ENCODE measurements around the gene RALGPS1.

DNA sequence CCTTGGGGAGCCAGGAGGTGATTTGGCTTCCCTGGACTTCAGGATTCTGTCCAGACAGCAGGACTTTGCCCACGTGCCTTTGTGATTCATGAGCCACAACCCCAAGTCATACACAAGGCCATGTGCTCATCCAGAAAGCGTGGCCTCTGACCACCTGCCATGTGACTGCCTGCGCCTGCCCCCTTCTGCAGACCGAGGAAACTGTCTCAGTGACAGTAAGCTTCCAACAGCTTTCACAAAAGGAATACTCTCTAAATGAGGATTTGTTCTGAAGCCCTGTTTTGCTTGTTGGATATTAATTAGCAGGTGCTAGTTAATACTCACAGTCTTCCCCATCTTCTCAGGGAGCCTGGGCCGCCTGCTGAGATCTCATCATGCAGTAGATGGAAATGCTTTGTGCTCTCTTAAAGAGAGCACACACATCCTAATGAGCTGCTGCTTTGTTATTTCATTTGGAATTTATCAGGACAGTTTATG, 244.8 kb downstream of the RALGPS1 start:
- peak; percentile 50 for TF ChIP-seq CTCF (conservative IDR thresholded peaks at IDR 0.05; ENCODE audit: low read length)
- TF ChIP-seq EZH2phosphoT487 (IDR thresholded peaks at IDR 0.05; ENCODE audit: borderline replicate concordance, low read depth, low read length), result no peak

Measured in OCI-LY7 (cell line).